ENCODE measurements around the gene KRT75. TPM values are rescaled to one million over a fixed set of nuclear protein-coding genes. Genes with fewer than 3 reads are reported as not detected.

KRT75 gene
- total RNA-seq, 1 experiment from 2014 or later = not detected

- no peak for TF ChIP-seq ARID4B (CRISPR knock-in tag; IDR thresholded peaks at IDR 0.05; ENCODE audit: borderline replicate concordance)
- TF ChIP-seq MLX (CRISPR knock-in tag; IDR thresholded peaks at IDR 0.05) = no peak
- TF ChIP-seq GTF2I (CRISPR knock-in tag; conservative IDR thresholded peaks at IDR 0.05) = no peak
- TF ChIP-seq USF1 (CRISPR knock-in tag; IDR thresholded peaks at IDR 0.05) = no peak
These were observed 8.7 kb downstream of the KRT75 start (continued) for GRCh38 chr12:52425466-52425865.

- H3K9me3 Mint-ChIP-seq = peaks cover 6% of the 10 kb centered on the region
- H3K4me1 Mint-ChIP-seq = peaks cover 5% of the 10 kb centered on the region; the same call in 1 of the 2 replicates
- H3K36me3 Mint-ChIP-seq = no peaks in the 10 kb centered on the region
- H3K4me3 Mint-ChIP-seq = no peak overlapping the region
- ChIA-PET CTCF (interaction anchor here (0.9 to 1.6 kb wide), 5 partner anchors 18 to 28 kb away, joined by 3 to 5 read pairs (median 3); no protein-coding TSS in a partner anchor), POLR2A (no interaction called here)
- no peak overlapping the region for H3K27ac Mint-ChIP-seq
- ATAC-seq (no peak), DNase-seq (ENCODE audit: low spot score) (no peak)
- H3K27me3 Mint-ChIP-seq (ENCODE audit: low read depth) = peaks cover 2% of the 10 kb centered on the region
- TF ChIP-seq ZNF532 (CRISPR knock-in tag; IDR thresholded peaks at IDR 0.05; ENCODE audit: borderline replicate concordance) (no peak), SMAD3 (CRISPR knock-in tag; IDR thresholded peaks at IDR 0.05; ENCODE audit: borderline replicate concordance) (no peak), RORB (CRISPR knock-in tag; IDR thresholded peaks at IDR 0.05) (no peak), ZNF232 (CRISPR knock-in tag; IDR thresholded peaks at IDR 0.05) (no peak), NR3C1 (CRISPR knock-in tag; conservative IDR thresholded peaks at IDR 0.05; ENCODE audit: low read depth) (no peak), ESRRA (CRISPR knock-in tag; IDR thresholded peaks at IDR 0.05; ENCODE audit: borderline replicate concordance) (no peak), KAT7 (CRISPR knock-in tag; IDR thresholded peaks at IDR 0.05; ENCODE audit: borderline replicate concordance) (no peak), ZSCAN18 (CRISPR knock-in tag; IDR thresholded peaks at IDR 0.05) (no peak), STAT6 (CRISPR knock-in tag; conservative IDR thresholded peaks at IDR 0.05; ENCODE audit: low read depth) (no peak), FOXK1 (CRISPR knock-in tag; IDR thresholded peaks at IDR 0.05) (no peak), MXD4 (CRISPR knock-in tag; IDR thresholded peaks at IDR 0.05; ENCODE audit: borderline replicate concordance) (no peak), ZNF138 (CRISPR knock-in tag; conservative IDR thresholded peaks at IDR 0.05) (no peak), ZNF423 (CRISPR knock-in tag; IDR thresholded peaks at IDR 0.05) (no peak), ETV6 (CRISPR knock-in tag; IDR thresholded peaks at IDR 0.05) (no peak)
These were observed 10.3 kb downstream of the KRT75 start for GRCh38 chr12:52423661-52424500.
